Renal cortex interstitium (tissue), 15 donors: Measurements from ENCODE around the gene KIFC3. TPM values are rescaled to one million over a fixed set of nuclear protein-coding genes. Genes with fewer than 3 reads are reported as not detected.
"Not testable (repeated sequence)": the region's sequence is repeated elsewhere in the genome, so short reads cannot be mapped to it uniquely, and the experiment has no call there.

Experiments used
- DNase-seq, 11 donors: peaks; one replicate each; pipeline ENCODE4 v3.0.0-alpha.2; 2013; ENCODE audit warnings: low read depth in 9 of 11, low spot score in 4 of 11; ENCODE audit errors: extremely low read depth in 1 of 11
- long read RNA-seq, 16 experiments: transcript quantifications; one replicate each; lab custom pipeline, GENCODE V29; 2026
- polyA plus RNA-seq, 3 donors: library from polyadenylated mRNA; unstranded; fragments of 120-200 nt; gene quantifications; one replicate each; pipeline ENCODE4 v1.2.1, GENCODE V29; 2013; ENCODE audit not compliant: insufficient read length in 3 of 3

The KIFC3 gene, protein sequence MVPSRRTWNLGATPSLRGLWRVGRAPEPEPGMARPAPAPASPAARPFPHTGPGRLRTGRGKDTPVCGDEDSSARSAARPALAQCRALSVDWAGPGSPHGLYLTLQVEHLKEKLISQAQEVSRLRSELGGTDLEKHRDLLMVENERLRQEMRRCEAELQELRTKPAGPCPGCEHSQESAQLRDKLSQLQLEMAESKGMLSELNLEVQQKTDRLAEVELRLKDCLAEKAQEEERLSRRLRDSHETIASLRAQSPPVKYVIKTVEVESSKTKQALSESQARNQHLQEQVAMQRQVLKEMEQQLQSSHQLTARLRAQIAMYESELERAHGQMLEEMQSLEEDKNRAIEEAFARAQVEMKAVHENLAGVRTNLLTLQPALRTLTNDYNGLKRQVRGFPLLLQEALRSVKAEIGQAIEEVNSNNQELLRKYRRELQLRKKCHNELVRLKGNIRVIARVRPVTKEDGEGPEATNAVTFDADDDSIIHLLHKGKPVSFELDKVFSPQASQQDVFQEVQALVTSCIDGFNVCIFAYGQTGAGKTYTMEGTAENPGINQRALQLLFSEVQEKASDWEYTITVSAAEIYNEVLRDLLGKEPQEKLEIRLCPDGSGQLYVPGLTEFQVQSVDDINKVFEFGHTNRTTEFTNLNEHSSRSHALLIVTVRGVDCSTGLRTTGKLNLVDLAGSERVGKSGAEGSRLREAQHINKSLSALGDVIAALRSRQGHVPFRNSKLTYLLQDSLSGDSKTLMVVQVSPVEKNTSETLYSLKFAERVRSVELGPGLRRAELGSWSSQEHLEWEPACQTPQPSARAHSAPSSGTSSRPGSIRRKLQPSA
- polyA plus RNA-seq, result 10 to 100 TPM; 40.0 to 92.3 (median 58.4) TPM
- long read RNA-seq, donor 1, partial matches to known transcripts, result 0 of 4 reads
- long read RNA-seq, donor 1, other reads (novel, unspliced or antisense), result 0 of 4 reads
- long read RNA-seq, donor 2, partial matches to known transcripts, result 0 of 2 reads
- long read RNA-seq, donor 2, other reads (novel, unspliced or antisense), result 0 of 2 reads
- long read RNA-seq, donor 3, transcript KIFC3-203 (20 exons, 3,379 nt), result major isoform, 5 of 48 reads
- long read RNA-seq, donor 3, partial matches to known transcripts, result 40 of 48 reads
- long read RNA-seq, donor 3, other reads (novel, unspliced or antisense), result 0 of 48 reads
- long read RNA-seq, donor 4, transcript KIFC3-235 (1 exons, 2,393 nt), result major isoform, 5 of 8 reads
- long read RNA-seq, donor 4, partial matches to known transcripts, result 0 of 8 reads
- long read RNA-seq, donor 4, other reads (novel, unspliced or antisense), result 0 of 8 reads
- long read RNA-seq, donor 5, result 0 reads
- long read RNA-seq, donor 6, transcript KIFC3-235 (1 exons, 2,393 nt), result major isoform, 8 of 17 reads
- long read RNA-seq, donor 6, partial matches to known transcripts, result 7 of 17 reads
- long read RNA-seq, donor 6, other reads (novel, unspliced or antisense), result 0 of 17 reads
- long read RNA-seq, donor 7, partial matches to known transcripts, result 0 of 6 reads
- long read RNA-seq, donor 7, other reads (novel, unspliced or antisense), result 0 of 6 reads
- long read RNA-seq, donor 8, result 0 reads
- long read RNA-seq, donor 9, partial matches to known transcripts, result 0 of 6 reads
- long read RNA-seq, donor 9, other reads (novel, unspliced or antisense), result 0 of 6 reads
- long read RNA-seq, donor 10, partial matches to known transcripts, result 0 of 3 reads
- long read RNA-seq, donor 10, other reads (novel, unspliced or antisense), result 0 of 3 reads
- long read RNA-seq, donor 11, partial matches to known transcripts, result 0 of 2 reads
- long read RNA-seq, donor 11, other reads (novel, unspliced or antisense), result 0 of 2 reads
- long read RNA-seq, donor 12, partial matches to known transcripts, result 0 of 5 reads
- long read RNA-seq, donor 12, other reads (novel, unspliced or antisense), result 0 of 5 reads
- long read RNA-seq, donor 13, result 0 reads
- long read RNA-seq, donor 14, partial matches to known transcripts, result 0 of 4 reads
- long read RNA-seq, donor 14, other reads (novel, unspliced or antisense), result 0 of 4 reads
- long read RNA-seq, donor 15, partial matches to known transcripts, result 0 of 2 reads
- long read RNA-seq, donor 15, other reads (novel, unspliced or antisense), result 0 of 2 reads
- long read RNA-seq, donor 16, transcript KIFC3-235 (1 exons, 2,393 nt), result minor isoform, 5 of 23 reads
- long read RNA-seq, donor 16, transcript KIFC3-203 (20 exons, 3,379 nt), result major isoform, 9 of 23 reads
- long read RNA-seq, donor 16, partial matches to known transcripts, result 6 of 23 reads
- long read RNA-seq, donor 16, other reads (novel, unspliced or antisense), result 0 of 23 reads

DNA sequence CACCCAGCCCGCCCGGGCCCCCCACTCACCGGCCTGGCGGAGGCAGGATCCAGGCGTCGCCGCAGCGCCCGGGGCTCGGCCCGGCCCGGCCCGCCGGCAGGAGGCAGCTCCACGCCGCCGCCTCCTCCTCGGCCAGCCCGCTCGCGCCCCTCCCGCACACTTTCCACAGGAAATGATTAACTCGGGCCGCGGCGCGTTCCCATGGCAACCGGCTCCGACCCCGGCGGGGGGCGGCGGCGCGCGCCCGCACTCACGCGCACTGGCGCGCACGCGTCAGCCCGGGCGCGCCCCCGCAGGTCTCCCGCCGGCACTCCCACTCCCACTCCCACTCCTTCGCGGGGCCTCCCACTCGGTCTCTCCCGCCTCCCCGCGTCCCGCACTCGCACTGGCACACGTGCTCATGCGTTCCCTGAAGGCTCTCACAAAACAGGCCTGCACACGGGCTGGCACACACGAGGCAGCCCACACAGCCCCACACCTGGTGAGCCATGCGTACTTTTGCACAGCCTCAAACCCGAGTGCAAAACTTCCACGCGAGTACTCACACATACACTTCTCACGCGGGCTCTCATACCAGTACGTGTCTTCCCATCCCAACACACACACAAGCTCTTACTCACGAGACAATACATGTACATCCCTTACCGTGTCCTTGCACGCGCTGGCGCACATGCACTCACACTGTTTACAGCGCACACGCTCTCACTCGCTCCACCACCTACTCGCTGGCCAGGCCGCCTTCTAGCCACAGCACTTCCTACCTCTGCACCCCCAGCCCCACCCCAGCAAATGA is at the start of gene KIFC3:
Gene KIFC3 (minus strand): TSS at position 151 of the 793 bp plus-strand sequence. CDS start 4,248 bp downstream, outside the sequence.
- peak in 3 of 11 donors; percentile 72 to 78 (median 77) for DNase-seq

DNA sequence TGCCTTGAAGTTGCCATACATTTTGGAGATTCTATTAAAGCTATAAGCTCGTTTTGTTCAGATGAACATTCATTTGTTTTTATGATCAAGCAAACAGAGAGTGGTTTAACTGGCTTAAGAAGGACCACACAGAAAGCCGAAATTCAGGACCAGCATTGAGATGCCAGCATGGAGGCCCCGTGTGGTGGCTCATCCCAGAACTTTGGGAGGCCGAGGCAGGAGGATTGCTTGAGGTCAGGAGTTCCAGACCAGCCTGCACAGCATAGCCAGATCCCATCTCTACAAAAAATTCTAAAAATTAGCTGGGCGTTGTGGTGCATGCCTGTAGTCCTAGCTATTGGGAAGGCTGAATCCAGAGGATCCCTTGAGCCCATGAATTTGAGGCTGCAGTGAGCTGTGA is 45.9 kb upstream of the KIFC3 start:
- no peak for DNase-seq

DNA sequence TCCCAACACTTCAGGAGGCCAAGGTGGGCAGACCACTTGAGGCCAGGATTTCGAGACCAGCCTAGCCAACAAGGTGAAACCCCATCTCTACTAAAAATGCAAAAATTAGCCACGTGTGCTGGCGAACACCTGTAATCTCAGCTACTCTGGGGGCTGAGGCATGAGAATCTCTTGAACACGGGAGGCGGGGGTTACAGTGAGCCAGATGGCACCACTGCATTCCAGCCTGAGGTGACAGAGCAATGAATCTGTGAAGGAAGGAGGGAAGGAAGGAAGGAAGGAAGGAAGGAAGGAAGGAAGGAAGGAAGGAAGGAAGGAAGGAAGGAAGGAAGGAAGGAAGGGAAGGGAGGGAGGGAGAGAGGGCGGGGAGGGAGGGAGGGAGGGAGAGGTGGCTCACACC is 44.6 kb upstream of the KIFC3 start:
- DNase-seq, result not testable (repeated sequence)

DNA sequence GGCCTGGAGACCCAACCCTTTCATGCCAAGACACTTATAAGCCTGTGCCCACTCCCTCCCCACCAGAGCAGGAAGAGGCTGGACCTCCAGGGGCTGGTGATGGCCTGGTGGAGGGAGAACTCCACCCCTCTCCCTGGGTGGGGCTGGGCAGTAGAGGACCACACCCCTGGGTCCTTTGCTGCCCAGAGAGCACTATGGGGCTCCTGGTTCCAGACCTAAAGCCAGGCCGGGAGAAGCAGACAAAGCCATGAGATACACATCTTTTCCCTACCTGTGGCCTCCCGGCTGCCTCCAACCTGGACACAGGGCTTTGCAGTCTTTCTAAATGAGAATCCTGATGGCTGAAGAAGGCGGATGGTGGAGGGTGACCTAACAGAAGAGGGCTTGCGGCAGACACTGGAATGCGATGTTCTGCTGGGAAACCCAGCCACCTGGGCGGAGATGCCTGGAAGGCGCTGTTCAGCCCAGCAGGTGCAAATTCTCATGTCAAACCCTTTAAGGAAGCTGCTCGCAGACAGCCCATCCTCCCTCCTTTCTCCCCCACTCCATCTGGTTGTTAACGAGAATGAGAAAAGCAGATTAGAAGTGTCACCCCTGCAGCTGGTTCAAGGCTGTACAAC is 43.9 kb upstream of the KIFC3 start:
- DNase-seq, result peak in 1 of 11 donors; percentile 45

DNA sequence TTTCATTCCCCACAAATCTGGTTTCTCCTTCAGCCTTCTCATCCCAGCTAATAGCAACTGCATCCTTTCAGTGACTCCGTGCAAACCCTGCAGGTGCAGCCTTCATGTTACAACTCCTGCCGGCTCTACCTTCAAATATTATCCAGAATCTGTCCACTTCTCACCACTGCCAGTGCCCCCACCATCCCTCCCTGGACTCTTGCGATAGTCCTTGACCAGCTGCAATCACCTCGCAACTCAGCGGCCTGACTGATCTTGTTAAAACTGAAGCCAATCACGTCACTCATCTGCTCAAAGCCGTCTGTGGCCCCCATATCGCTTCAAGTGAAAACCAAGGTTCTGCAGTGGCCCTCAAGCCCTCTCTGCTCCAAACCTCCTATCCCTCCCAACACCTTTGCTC is 42.8 kb upstream of the KIFC3 start:
- DNase-seq, result no peak

DNA sequence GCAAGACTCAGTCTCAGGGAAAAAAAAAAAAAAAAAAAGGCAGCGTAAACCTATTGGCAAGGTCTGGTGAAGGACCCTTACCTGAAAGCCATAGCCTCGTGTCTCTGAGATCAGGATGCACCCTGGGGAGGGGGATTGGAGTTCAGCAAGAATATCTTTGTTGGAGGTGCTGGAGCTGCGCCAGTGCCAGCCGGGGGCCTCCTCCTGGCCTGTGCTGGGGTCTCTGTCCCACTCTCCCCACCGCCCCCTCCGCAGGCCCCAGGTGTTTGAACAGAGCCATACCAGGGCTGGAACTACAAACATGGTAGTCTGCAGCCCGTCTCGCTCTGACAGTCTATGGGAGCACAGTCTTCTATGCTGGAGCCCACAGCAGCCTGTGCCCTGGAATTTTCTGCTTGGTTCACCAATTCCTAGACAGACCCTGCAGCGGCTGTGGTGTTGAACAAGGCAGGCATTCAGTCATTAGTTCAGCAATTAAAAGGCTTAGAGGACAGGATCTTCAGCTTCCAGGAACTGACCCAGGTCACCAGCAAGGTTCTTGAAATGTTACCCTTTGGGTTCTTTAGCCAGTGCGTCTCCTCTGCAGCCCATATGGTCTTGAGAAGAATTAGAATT is 42.2 kb upstream of the KIFC3 start:
- DNase-seq, result no peak

DNA sequence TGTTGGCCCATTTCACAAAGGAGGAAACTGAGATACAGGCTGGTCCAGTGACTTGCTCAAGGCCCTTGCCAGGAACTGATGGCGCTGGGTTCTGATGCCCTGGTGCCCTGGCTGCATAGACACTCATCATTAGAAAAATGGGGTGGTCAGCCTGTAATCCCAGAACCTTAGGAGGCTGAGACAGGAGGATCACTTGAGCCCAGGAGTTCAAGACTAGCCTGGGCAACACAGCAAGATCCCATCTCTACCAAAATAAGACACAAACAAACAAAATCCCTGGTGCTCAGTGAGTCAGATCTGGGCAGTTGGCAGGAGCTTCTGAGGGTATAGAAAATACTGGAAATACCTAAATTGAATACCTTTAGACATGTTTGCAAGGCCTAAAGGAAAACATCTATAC is 41.1 kb upstream of the KIFC3 start:
- DNase-seq, result no peak

DNA sequence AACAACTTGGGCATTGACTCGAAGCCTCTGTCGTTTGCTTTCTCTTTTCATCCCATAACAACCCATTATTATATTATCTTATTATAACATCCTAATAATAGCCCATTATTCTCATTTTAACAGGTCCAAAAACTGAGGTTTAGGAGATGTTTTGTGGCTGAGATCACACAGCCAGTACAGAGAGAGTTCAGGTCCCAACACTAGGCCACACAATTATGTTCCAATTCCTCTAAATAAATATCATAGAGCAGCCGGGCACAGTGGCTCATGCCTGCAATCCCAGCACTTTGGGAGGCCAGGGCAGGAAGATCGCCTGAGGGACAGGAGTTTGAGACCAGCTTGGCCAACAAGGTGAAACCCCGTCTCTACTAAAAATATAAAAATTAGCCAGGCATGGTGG is 40.3 kb upstream of the KIFC3 start:
- DNase-seq, result no peak

DNA sequence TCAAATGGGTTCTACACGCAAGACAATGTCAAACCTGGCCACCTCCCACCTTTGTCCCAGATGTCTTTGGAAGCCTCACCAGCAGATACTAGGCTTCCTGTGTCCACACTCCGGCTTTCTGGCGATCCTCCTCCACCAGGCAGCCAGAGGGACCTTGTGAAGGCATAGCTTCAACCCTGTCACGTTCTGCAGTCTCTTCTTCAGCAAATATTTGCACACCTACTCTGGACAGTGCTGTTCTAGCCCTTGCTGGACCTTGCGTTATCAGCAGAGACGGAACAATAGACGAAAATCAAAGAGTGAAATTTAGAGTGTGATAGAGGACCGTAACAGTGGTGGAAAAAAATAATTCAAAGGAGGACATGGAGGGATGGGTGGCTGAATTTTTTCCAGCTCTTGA is 38.5 kb upstream of the KIFC3 start:
- DNase-seq, result no peak

DNA sequence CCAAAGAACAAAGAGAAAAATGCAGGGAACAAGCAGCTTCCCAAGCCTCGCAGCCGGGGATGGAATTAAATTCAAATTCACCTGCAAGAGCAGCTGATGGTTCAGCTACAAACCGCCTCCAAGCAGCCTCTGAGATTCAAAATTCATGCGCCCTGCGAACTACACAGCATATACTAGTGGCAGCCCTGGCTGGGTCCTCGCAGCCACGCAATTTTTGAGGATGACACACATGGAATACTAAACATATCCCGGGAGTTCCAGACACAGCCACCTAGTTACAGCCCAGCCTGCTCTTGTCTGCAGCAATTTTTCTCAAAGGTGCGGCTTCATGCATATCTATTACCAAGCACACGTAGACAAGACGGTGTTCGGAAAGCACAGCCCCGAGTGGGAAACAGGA is 35.9 kb upstream of the KIFC3 start:
- no peak for DNase-seq

DNA sequence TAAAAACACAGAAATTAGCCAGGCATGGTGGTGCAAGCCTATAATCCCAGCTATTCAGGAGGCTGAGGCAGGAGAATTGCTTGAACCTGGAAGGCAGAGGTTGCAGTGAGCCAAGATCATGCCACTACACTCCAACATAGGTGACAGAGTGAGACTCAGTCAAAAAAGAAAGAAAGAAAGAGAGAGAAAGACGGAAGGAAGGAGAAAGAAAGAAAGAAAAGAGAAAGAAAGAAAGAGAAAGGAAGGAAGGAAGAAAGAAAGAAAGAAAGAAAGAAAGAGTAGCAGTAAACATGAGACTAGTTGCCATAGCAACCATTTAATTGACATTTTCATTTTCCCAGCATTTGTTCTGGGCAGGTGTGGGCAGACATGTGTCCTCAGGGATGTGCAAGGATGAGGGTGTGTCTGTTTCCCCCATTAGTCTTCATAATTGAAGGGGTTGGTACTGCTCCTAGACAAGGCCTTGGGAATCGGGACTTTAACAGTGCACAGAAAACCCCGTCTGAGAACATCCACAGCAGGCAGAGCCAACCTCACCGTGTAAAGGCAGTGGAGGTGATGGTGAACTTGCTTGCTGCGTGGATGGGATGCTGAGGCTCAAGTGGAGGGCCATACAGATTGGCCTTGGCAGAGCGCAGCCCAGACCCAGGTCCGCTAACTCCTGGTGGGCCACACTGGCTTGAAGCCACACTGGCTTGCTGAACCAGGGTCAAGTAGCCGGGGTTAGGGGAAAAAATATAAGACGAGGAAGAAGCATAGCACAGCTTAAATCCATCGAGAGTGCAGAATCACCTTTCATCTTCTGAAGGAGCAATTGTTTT is 35.2 kb upstream of the KIFC3 start:
- no peak for DNase-seq

DNA sequence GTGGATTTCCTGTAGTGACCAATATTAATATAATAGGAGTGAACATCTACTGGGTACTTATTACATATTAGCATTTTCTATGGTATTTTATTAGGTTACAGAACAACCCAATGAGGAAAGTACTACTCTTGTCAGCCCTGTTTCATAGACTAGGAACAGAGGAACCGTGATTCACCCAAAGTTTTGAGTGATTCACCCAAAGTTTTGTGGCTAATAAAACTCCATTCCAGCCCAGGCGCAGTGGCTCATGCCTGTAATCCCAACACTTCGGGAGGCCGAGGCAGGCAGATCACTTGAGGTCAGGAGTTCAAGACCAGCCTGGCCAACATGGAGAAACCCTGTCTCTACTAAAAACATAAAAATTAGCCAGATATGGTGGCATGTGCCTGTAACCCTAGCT is 33.1 kb upstream of the KIFC3 start:
- DNase-seq, result not testable (repeated sequence)

DNA sequence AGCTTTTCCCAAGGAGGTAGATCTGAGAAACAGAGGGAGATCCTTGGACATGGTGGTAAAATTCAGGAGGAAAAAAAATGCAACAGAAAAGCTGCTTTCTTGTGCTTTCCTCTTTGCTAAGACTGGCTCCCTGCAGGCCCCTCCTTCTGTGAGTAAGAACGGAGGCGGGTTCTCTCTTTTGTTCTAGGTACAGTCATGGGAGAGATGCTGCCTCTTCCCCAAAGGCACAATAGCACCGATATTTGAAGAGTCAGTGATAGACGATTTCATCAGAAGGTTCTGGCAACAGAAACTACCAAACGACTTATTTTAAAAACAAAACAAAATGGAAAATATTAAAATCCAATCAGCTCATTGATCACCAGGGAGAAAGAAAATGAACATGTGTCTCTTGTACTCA is 32.6 kb upstream of the KIFC3 start:
- DNase-seq, result no peak

DNA sequence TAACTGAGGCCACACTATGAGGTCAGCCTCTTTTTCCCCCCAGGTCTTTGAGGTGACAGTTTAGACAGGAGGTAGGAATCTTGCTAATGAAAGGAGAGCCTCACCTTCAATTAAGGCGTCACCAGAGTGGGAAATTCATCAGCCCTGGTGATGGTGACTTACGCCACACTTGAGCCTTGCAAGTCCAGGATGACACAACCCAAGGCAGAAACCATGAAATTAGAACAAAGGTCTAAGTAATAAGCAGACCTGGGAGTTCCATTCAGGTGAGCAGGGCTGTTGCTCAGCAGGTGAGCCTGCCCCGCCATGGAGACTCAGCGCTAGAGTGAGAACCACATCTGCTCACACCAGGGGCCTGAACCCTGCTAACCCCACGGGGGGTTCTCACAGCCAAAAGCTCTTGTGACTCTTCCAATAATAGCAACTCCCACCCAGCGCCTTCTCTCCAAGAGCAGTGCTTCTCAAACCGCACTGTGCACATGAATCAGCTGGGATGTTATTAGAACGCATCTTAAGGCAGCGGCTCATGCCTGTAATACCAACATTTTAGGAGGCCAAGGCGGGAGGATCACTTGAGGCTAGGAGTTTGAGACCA is 28.7 kb upstream of the KIFC3 start:
- DNase-seq, result no peak

DNA sequence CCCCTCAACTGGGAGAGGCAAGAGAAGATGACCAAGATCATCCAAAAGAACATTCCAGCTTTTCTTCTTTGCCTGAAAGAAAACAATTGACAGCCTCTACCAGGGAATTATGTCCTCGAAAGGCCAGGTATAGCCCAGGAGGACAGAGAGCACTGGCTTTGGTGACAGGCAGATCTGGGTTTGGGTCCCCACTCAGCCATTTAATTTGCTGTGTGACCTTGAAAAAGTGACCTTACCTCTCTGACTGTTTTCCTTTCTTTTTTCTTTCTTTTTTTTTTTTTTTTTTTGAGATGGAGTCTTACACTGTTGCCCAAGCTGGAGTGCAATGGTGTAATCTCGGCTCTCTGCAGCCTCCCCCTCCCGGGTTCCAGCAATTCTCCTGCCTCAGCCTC is 27.7 kb upstream of the KIFC3 start:
- DNase-seq, result no peak
